Astrocyte of the spinal cord (primary cell): Measurements from ENCODE around the gene TREML4.
A peak's percentile ranks its signal among the peaks of the same experiment; 100 is the strongest.

ENCODE experiments used
- DNase-seq: peaks from one replicate; pipeline ENCODE4 v3.0.0; 2011; ENCODE audit warnings: low read depth, low spot score
- H3K4me3 ChIP-seq: 2 replicates; pipeline ENCODE4 v1.5.1; 2011; ENCODE audit warnings: low read depth, mild to moderate bottlenecking, low read length, moderate library complexity
- in situ Hi-C: cut with HindIII; loops from 2 replicates; pipeline ENCODE4 v1.10.0; 2017; ENCODE audit warnings: low sequenced_read_pairs
- TF ChIP-seq, protein P1 (sequence below): IDR thresholded peaks from 2 replicates; pipeline ENCODE4 v1.5.1; 2012; ENCODE audit warnings: low read depth, mild to moderate bottlenecking, low read length, inconsistent platforms

TREML4 gene

DNA sequence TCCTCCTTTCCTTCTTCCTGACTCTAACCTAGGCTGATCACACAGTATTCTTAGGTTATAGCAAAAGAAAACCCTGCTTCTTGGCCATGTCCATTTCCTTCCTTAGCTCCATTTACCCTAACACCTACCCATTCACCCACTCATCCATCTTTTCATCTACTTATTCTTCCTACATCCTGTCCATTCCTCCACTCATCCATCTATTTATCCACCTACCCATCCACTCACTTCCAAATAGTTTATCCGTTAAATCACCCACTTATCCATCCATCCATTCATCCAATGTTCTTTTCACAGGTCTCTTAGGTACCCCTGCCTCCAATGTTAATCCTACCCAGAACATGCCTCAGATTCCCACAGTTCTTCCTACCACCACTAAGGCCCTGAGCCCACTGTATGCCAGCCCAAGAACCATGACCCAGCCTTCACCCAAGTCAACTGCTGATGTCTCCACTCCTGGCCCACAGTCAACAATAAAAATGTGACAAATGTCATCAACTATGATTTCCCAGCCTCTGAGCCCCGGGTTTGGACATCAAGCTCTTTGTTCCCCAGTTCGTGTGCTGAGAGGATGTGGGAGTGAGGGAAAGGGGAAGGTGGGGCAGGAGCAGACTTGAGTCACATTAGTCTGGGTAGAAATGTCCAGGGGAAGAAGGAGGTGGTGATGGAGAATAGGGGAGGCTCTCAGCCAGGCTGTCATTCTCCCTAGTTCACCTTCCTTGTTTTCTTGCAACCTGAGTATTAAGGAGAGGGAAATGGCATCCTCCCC is 24.4 kb downstream of the TREML4 start:
- TF ChIP-seq, protein P1, sequence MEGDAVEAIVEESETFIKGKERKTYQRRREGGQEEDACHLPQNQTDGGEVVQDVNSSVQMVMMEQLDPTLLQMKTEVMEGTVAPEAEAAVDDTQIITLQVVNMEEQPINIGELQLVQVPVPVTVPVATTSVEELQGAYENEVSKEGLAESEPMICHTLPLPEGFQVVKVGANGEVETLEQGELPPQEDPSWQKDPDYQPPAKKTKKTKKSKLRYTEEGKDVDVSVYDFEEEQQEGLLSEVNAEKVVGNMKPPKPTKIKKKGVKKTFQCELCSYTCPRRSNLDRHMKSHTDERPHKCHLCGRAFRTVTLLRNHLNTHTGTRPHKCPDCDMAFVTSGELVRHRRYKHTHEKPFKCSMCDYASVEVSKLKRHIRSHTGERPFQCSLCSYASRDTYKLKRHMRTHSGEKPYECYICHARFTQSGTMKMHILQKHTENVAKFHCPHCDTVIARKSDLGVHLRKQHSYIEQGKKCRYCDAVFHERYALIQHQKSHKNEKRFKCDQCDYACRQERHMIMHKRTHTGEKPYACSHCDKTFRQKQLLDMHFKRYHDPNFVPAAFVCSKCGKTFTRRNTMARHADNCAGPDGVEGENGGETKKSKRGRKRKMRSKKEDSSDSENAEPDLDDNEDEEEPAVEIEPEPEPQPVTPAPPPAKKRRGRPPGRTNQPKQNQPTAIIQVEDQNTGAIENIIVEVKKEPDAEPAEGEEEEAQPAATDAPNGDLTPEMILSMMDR: no peak
- DNase-seq: no peak
- H3K4me3 ChIP-seq: no peak overlapping the region
- in situ Hi-C loops: no loop called here

GRCh38 chr6:41255110-41255509 is 27.0 kb downstream of the TREML4 start:
- TF ChIP-seq, protein P1: no peak
- no peak for DNase-seq
- H3K4me3 ChIP-seq: no peak overlapping the region
- in situ Hi-C loops: no loop called here

DNA sequence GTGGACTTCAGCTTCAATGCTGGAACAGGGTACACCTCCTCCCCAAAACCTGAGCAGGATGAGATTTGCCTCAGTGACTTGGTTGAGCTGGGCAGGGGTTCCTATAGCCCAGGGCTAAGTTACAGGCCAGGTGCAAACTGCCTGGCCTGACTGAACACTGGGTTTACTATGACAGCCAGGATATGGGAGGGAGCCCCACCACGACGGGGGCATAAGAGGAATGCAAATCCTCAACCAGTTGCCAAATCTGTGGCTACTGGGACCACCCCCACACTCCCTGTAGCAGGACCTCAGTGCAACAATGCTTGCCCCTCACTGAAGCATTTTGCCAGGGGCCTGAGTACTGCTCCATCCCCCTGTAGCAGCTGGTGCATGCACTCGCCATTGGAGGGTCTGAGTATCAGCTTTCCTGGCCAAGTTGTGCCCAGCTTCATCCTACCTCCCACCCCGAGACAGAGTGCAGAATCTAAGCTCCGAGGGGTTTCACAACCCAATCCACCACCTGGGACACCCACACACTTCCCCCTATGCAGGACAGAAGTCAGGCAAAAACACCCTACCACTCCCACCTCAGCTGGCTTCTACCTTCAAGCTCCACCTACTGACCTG is 27.6 kb downstream of the TREML4 start:
- TF ChIP-seq, protein P1: no peak
- in situ Hi-C loops: no loop called here
- no peak for DNase-seq
- H3K4me3 ChIP-seq: no peak overlapping the region

DNA sequence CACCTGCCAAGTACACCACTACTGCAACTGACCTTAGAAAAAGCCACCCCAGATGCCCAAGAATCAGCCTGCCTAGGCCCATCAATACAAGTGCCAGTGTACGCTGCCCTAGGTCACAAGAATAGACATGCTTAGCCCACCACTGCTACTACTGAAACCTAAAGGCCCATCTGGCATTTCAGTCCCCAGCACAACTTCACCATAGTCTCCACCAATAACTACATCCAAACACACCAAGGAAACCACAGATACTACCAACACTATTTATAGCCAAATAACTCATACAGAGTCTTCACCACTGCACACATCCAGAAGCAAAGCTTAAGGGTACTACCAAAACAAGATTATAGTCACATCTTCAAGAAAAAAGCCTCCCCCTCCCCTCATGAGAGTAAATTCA is 28.2 kb downstream of the TREML4 start:
- TF ChIP-seq, protein P1: no peak
- in situ Hi-C loops: no loop called here
- no peak for DNase-seq

GRCh38 chr6:41257369-41258195 is 29.4 kb downstream of the TREML4 start:
- peak; percentile 61 for DNase-seq

More for the DNA sequence above, 28.2 kb downstream of the TREML4 start:
- H3K4me3 ChIP-seq: no peak overlapping the region

DNA sequence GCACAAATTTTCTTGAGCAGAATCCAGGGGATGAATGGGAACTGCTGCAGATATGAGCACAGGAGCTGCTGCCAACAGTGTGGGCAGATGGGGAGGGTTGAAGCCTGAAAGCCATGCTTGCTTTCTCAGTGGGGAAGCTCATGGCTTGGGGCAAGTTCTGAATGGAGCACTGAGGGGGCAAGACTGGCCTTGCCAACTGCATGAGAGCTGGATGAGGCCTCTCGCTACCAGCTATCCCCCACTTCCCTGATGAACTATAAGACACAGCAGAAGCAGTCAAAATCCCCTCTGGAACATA is 30.0 kb downstream of the TREML4 start:
- H3K4me3 ChIP-seq: no peak overlapping the region
- no peak for DNase-seq
- TF ChIP-seq, protein P1: no peak
- in situ Hi-C loops: no loop called here

More at GRCh38 chr6:41257369-41258195, 29.4 kb downstream of the TREML4 start:
- in situ Hi-C loops: no loop called here
- TF ChIP-seq, protein P1: no peak
- no peak overlapping the region for H3K4me3 ChIP-seq
